Erythroblast (primary cell): Measurements from ENCODE around the gene EFEMP2.

Experiments used
- GATA1 ChIP-seq: IDR thresholded peaks from 2 replicates; pipeline ENCODE4 v1.6.1; 2011; ENCODE audit warnings: low read depth, mild to moderate bottlenecking, control low read depth, low read length, moderate library complexity
- POLR2A ChIP-seq: IDR thresholded peaks from 2 replicates; pipeline ENCODE4 v1.6.1; 2011; ENCODE audit warnings: mild to moderate bottlenecking, low read length

- TF ChIP-seq POLR2A (no peak), GATA1 (no peak)
These were observed 30.5 kb downstream of the EFEMP2 start for GRCh38 chr11:65842144-65842543.
